GM23338 (cell line): ENCODE data around the gene DYRK1A.

Source experiments
- EZH2phosphoT487 ChIP-seq: fragments of 200-600 bp; sonication (generic); IDR thresholded peaks from one replicate; pipeline ENCODE4 v1.8.1; 2018; ENCODE audit warnings: antibody characterized with exemption; ENCODE audit not compliant: unreplicated experiment
- TF ChIP-seq, protein P1 (sequence below), 2 experiments: fragments of 200-600 bp in 1 of 2; sonication (generic) in 1 of 2; conservative IDR thresholded peaks; 2 replicates each; pipeline versions ENCODE4 v1.5.1 to v1.6.1; 2016 to 2017; ENCODE audit warnings: antibody characterized with exemption in 2 of 2, low read depth in 2 of 2, mild to moderate bottlenecking in 2 of 2, moderate library complexity in 1 of 2

- no peak for TF ChIP-seq EZH2phosphoT487
- TF ChIP-seq, protein P1, sequence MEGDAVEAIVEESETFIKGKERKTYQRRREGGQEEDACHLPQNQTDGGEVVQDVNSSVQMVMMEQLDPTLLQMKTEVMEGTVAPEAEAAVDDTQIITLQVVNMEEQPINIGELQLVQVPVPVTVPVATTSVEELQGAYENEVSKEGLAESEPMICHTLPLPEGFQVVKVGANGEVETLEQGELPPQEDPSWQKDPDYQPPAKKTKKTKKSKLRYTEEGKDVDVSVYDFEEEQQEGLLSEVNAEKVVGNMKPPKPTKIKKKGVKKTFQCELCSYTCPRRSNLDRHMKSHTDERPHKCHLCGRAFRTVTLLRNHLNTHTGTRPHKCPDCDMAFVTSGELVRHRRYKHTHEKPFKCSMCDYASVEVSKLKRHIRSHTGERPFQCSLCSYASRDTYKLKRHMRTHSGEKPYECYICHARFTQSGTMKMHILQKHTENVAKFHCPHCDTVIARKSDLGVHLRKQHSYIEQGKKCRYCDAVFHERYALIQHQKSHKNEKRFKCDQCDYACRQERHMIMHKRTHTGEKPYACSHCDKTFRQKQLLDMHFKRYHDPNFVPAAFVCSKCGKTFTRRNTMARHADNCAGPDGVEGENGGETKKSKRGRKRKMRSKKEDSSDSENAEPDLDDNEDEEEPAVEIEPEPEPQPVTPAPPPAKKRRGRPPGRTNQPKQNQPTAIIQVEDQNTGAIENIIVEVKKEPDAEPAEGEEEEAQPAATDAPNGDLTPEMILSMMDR (conservative IDR thresholded peaks at IDR 0.05; ENCODE audit: low read depth in 2 of 2), result no peak
These were observed 14.1 kb downstream of the DYRK1A start for GRCh38 chr21:37380349-37381323.
